IMR-90 (cell line): Measurements from ENCODE around the gene CYFIP2. TPM values are rescaled to one million over a fixed set of nuclear protein-coding genes. Genes with fewer than 3 reads are reported as not detected.

ENCODE experiments used
- ATAC-seq: fragments of 200-7000 bp; cut with Tn5 transposase; 2 replicates; pipeline ENCODE4 v1.9.1; 2020; ENCODE audit warnings: low read depth, mild to moderate bottlenecking, moderate library complexity
- BruUV-seq: library from RNA; stranded (reverse); fragments of 400-500 nt; replicated peaks from 2 replicates; lab custom pipeline; 2021; lab: Mats Ljungman, UMichigan
- CTCF ChIA-PET: fragments of 300-600 bp; formaldehyde crosslinking; extraction: SDS; loops from one replicate; lab custom pipeline; 2021; ENCODE audit warnings: antibody characterized with exemption; lab: Yijun Ruan, JAX
- POLR2A ChIA-PET: fragments of 300-600 bp; sonication (Branson Sonifier 250); formaldehyde crosslinking; loops from one replicate; lab custom pipeline; 2022; ENCODE audit warnings: antibody characterized with exemption; ENCODE audit not compliant: unreplicated experiment; lab: Charles Lee
- DNase-seq: peaks from one replicate; pipeline ENCODE4 v3.0.0; 2013
- H2AFZ ChIP-seq: replicated peaks from 2 replicates; pipeline ENCODE3; 2013; ENCODE audit warnings: low read length, mild to moderate bottlenecking; ENCODE audit not compliant: poor library complexity
- H2AK5ac ChIP-seq: 2 replicates; pipeline ENCODE4 v1.6.1; 2013; ENCODE audit warnings: low read depth, low read length, inconsistent platforms
- H2AK9ac ChIP-seq: replicated peaks from 2 replicates; pipeline ENCODE3; 2013; ENCODE audit warnings: mild to moderate bottlenecking, low read depth, low read length, moderate library complexity; ENCODE audit not compliant: poor library complexity
- H2BK120ac ChIP-seq: 2 replicates; pipeline ENCODE4 v1.6.1; 2013; ENCODE audit warnings: low read depth, low read length, inconsistent platforms
- H2BK15ac ChIP-seq: 3 replicates; pipeline ENCODE4 v1.6.1; 2013; ENCODE audit warnings: low read depth, low read length, inconsistent platforms
- H2BK20ac ChIP-seq: 2 replicates; pipeline ENCODE4 v1.6.1; 2013; ENCODE audit warnings: low read depth, mild to moderate bottlenecking, inconsistent platforms, low read length, moderate library complexity
- H2BK5ac ChIP-seq: 2 replicates; pipeline ENCODE4 v1.6.1; 2013; ENCODE audit warnings: mild to moderate bottlenecking, low read depth, low read length, inconsistent platforms; ENCODE audit not compliant: poor library complexity, severe bottlenecking
- H3K14ac ChIP-seq: replicated peaks from 2 replicates; pipeline ENCODE4 v1.6.1; 2013; ENCODE audit warnings: low read depth, low read length, inconsistent platforms
- H3K18ac ChIP-seq: 2 replicates; pipeline ENCODE4 v1.6.1; 2013; ENCODE audit warnings: low read depth, low read length, control low read depth
- H3K23ac ChIP-seq: 2 replicates; pipeline ENCODE4 v1.6.1; 2013; ENCODE audit warnings: low read depth, low read length, inconsistent platforms
- H3K27ac ChIP-seq: 2 replicates; pipeline ENCODE4 v1.5.1; 2013; ENCODE audit warnings: mild to moderate bottlenecking, control low read depth, low read length; ENCODE audit not compliant: insufficient read depth
- H3K27me3 ChIP-seq: 2 replicates; pipeline ENCODE4 v1.6.1; 2013; ENCODE audit warnings: low read length; ENCODE audit not compliant: control insufficient read depth, insufficient read depth
- H3K36me3 ChIP-seq: 2 replicates; pipeline ENCODE4 v1.6.1; 2013; ENCODE audit warnings: low read length, mixed read lengths; ENCODE audit not compliant: control insufficient read depth, insufficient read depth
- H3K4ac ChIP-seq: 2 replicates; pipeline ENCODE4 v1.6.1; 2013; ENCODE audit warnings: low read depth, low read length, inconsistent platforms
- H3K4me1 ChIP-seq: 2 replicates; pipeline ENCODE4 v1.6.1; 2013; ENCODE audit warnings: low read length, mixed read lengths; ENCODE audit not compliant: control insufficient read depth, insufficient read depth
- H3K4me2 ChIP-seq: 2 replicates; pipeline ENCODE4 v1.6.1; 2013; ENCODE audit warnings: low read depth, mild to moderate bottlenecking, control low read depth, low read length, moderate library complexity
- H3K4me3 ChIP-seq: 2 replicates; pipeline ENCODE4 v1.5.1; 2013; ENCODE audit warnings: low read depth, mild to moderate bottlenecking, control low read depth, low read length, moderate library complexity; ENCODE audit not compliant: insufficient read depth
- H3K56ac ChIP-seq: 2 replicates; pipeline ENCODE4 v1.6.1; 2013; ENCODE audit warnings: low read length, inconsistent platforms; ENCODE audit not compliant: insufficient read depth; ENCODE audit errors: extremely low read depth
- H3K79me1 ChIP-seq, 2 experiments: 2 replicates each; pipeline ENCODE4 v1.6.1; 2013; ENCODE audit warnings: low read length in 2 of 2, inconsistent platforms in 1 of 2, low read depth in 1 of 2
- H3K9ac ChIP-seq: 2 replicates; pipeline ENCODE4 v1.6.1; 2013; ENCODE audit warnings: low read depth, low read length, control low read depth
- H3K9me1 ChIP-seq: 2 replicates; pipeline ENCODE4 v1.6.1; 2013; ENCODE audit warnings: low read length, inconsistent platforms; ENCODE audit not compliant: insufficient read depth
- H3K9me3 ChIP-seq: 2 replicates; pipeline ENCODE4 v1.6.1; 2013; ENCODE audit warnings: low read length; ENCODE audit not compliant: control insufficient read depth, insufficient read depth
- H4K20me1 ChIP-seq: 2 replicates; pipeline ENCODE4 v1.6.1; 2013; ENCODE audit warnings: low read length, inconsistent platforms; ENCODE audit not compliant: insufficient read depth
- H4K5ac ChIP-seq: 2 replicates; pipeline ENCODE4 v1.6.1; 2013; ENCODE audit warnings: mild to moderate bottlenecking, low read depth, low read length, control low read depth
- H4K8ac ChIP-seq, 2 experiments: 2 replicates each; pipeline ENCODE4 v1.6.1; 2013; ENCODE audit warnings: low read depth in 2 of 2, low read length in 2 of 2, control low read depth in 1 of 2, inconsistent platforms in 1 of 2
- H4K91ac ChIP-seq: 2 replicates; pipeline ENCODE4 v1.6.1; 2013; ENCODE audit warnings: low read depth, low read length, inconsistent platforms; ENCODE audit not compliant: insufficient read depth
- BHLHE40 ChIP-seq: fragments of 150-350 bp; IDR thresholded peaks from 2 replicates; pipeline ENCODE4 v1.6.1; 2016; ENCODE audit warnings: mild to moderate bottlenecking, low read depth, low read length
- CEBPB ChIP-seq: IDR thresholded peaks from 2 replicates; pipeline ENCODE4 v1.6.1; 2012; ENCODE audit warnings: low read depth, low read length, improper control_type of control experiment
- CHD1 ChIP-seq: IDR thresholded peaks from 2 replicates; pipeline ENCODE4 v1.6.1; 2012; ENCODE audit warnings: low read depth, low read length, improper control_type of control experiment
- MAFK ChIP-seq: IDR thresholded peaks from 2 replicates; pipeline ENCODE4 v1.6.1; 2012; ENCODE audit warnings: low read depth, low read length, improper control_type of control experiment
- MAZ ChIP-seq: IDR thresholded peaks from 2 replicates; pipeline ENCODE4 v1.6.1; 2012; ENCODE audit warnings: low read depth, mild to moderate bottlenecking, low read length, improper control_type of control experiment, moderate library complexity, borderline replicate concordance
- MXI1 ChIP-seq: IDR thresholded peaks from 2 replicates; pipeline ENCODE4 v1.6.1; 2012; ENCODE audit warnings: low read depth, mild to moderate bottlenecking, low read length, moderate library complexity, borderline replicate concordance
- NFE2L2 ChIP-seq: fragments of 150-350 bp; IDR thresholded peaks from 2 replicates; pipeline ENCODE4 v1.6.1; 2016; ENCODE audit warnings: low read depth, mild to moderate bottlenecking, low read length
- RAD21 ChIP-seq: IDR thresholded peaks from 2 replicates; pipeline ENCODE4 v1.6.1; 2012; ENCODE audit warnings: low read length, improper control_type of control experiment
- RCOR1 ChIP-seq: IDR thresholded peaks from 2 replicates; pipeline ENCODE4 v1.6.1; 2012; ENCODE audit warnings: mild to moderate bottlenecking, low read length, improper control_type of control experiment; ENCODE audit not compliant: insufficient replicate concordance
- RFX5 ChIP-seq: IDR thresholded peaks from 2 replicates; pipeline ENCODE4 v1.8.0; 2012; ENCODE audit warnings: low read depth, mild to moderate bottlenecking, low read length, moderate library complexity
- SMC3 ChIP-seq: fragments of 150-350 bp; IDR thresholded peaks from 2 replicates; pipeline ENCODE4 v1.6.1; 2016; ENCODE audit warnings: low read depth, mild to moderate bottlenecking, antibody characterized with exemption, low read length, moderate library complexity
- WGBS, 2 experiments: methylation state at CpG; one replicate each; pipeline versions ENCODE4 v1.1.5 to v1.1.7; 2013; ENCODE audit warnings: missing lambda C conversion rate in 2 of 2; ENCODE audit not compliant: insufficient read length in 1 of 2; ENCODE audit errors: extremely low coverage in 2 of 2; 5-methylcytosine and 5-hydroxymethylcytosine counted together
- dilution Hi-C: fragments of 300-500 bp; cut with HindIII; formaldehyde crosslinking; loops from one replicate; pipeline ENCODE4 v1.14.3; 2018; ENCODE audit warnings: low sequenced_read_pairs; ENCODE audit not compliant: unreplicated experiment
- in situ Hi-C: fragments of 300-500 bp; cut with MboI; formaldehyde crosslinking; loops from 3 replicates; pipeline ENCODE4 v1.14.3; 2019; ENCODE audit warnings: low sequenced_read_pairs, inconsistent platforms, mixed read lengths
- intact Hi-C: fragments of 100-400 bp; cut with micrococcal nuclease; formaldehyde crosslinking; loops from 2 replicates; pipeline ENCODE4 v1.10.0; 2022
- polyA plus RNA-seq, 3 experiments: library from polyadenylated mRNA; depleted of rRNA; stranded (reverse); fragments of >200 nt; gene quantifications; 2 replicates each; pipeline ENCODE4 v1.2.3, GENCODE V29; 2012; ENCODE audit warnings: low replicate concordance in 1 of 3
- total RNA-seq: library from RNA; depleted of rRNA; stranded (reverse); fragments of >200 nt; gene quantifications from 2 replicates; pipeline ENCODE4 v1.2.3, GENCODE V29; 2012
- TF ChIP-seq, protein P1 (sequence below): conservative IDR thresholded peaks from 2 replicates; pipeline ENCODE4 v1.5.1; 2012; ENCODE audit warnings: mild to moderate bottlenecking, low read depth, low read length, improper control_type of control experiment
- TF ChIP-seq, protein P2 (sequence below): fragments of 150-350 bp; IDR thresholded peaks from 2 replicates; pipeline ENCODE4 v1.6.1; 2016; ENCODE audit warnings: low read depth, mild to moderate bottlenecking, low read length, moderate library complexity, borderline replicate concordance
- TF ChIP-seq, protein P3 (sequence below): fragments of 150-350 bp; IDR thresholded peaks from 2 replicates; pipeline ENCODE4 v1.6.1; 2017; ENCODE audit warnings: mild to moderate bottlenecking, antibody characterized with exemption, low read length, low read depth

The CYFIP2 gene
- total and polyA plus RNA-seq, 2 of the 4 experiments (the other 2 are of a cell fraction) = 6.8 to 13.4 TPM

DNA sequence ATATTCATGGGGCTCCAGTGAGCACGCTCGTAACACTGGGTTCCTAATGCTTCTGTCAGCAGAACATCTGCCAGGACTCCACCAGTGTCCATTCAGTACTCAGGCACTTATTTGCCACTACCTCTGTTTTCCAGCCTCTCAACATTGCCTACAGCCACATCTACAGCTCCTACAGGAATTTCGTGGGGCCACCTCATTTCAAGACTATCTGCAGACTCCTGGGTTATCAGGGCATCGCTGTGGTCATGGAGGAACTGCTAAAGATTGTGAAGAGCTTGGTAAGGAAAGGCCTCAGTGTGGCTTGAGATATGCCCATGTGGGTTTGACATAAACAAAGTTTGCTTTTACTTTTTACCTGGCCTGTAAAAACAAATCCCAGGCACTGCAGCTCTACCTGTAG lies 92.9 kb downstream of the CYFIP2 start:
- Histone ChIP-seq H2BK5ac (no peak overlapping the region), H2BK20ac (no peak overlapping the region), H3K36me3 (no peaks in the 10 kb centered on the region), H4K91ac (no peak overlapping the region), H2AK9ac (no peak overlapping the region), H3K14ac (no peak overlapping the region), H3K9ac (no peak overlapping the region), H3K4me1 (no peaks in the 10 kb centered on the region), H3K9me3 (no peaks in the 10 kb centered on the region), H2BK120ac (no peak overlapping the region), H4K8ac (no peak overlapping the region), H4K20me1 (no peaks in the 10 kb centered on the region), H3K27me3 (no peaks in the 10 kb centered on the region), H3K18ac (no peak overlapping the region), H2BK15ac (no peak overlapping the region), H3K9me1 (peaks cover 11% of the 10 kb centered on the region), H3K23ac (no peak overlapping the region), H2AFZ (no peak overlapping the region), H3K4me2 (no peak overlapping the region), H3K4ac (no peak overlapping the region), H3K4me3 (no peak overlapping the region), H3K27ac (no peak overlapping the region), H3K79me1 (no peaks in the 10 kb centered on the region), H2AK5ac (no peak overlapping the region), H3K56ac (no peak overlapping the region), H4K5ac (no peak overlapping the region)
- no TSS peak for BruUV-seq
- WGBS, 2 experiments = no CpG with 5 or more reads among the region's 4 CpGs
- no peak for ATAC-seq
- intact Hi-C loops (no loop called here), in situ Hi-C loops (loop anchor here (10.0 kb wide), 1 partner anchor 356 kb away; no protein-coding TSS in a partner anchor), dilution Hi-C loops (no loop called here)
- no peak for TF ChIP-seq MAZ
- no peak for TF ChIP-seq BHLHE40
- no peak for TF ChIP-seq RCOR1
- no peak for TF ChIP-seq NFE2L2
- no peak for TF ChIP-seq RFX5
- TF ChIP-seq SMC3 = no peak
- TF ChIP-seq, protein P1, sequence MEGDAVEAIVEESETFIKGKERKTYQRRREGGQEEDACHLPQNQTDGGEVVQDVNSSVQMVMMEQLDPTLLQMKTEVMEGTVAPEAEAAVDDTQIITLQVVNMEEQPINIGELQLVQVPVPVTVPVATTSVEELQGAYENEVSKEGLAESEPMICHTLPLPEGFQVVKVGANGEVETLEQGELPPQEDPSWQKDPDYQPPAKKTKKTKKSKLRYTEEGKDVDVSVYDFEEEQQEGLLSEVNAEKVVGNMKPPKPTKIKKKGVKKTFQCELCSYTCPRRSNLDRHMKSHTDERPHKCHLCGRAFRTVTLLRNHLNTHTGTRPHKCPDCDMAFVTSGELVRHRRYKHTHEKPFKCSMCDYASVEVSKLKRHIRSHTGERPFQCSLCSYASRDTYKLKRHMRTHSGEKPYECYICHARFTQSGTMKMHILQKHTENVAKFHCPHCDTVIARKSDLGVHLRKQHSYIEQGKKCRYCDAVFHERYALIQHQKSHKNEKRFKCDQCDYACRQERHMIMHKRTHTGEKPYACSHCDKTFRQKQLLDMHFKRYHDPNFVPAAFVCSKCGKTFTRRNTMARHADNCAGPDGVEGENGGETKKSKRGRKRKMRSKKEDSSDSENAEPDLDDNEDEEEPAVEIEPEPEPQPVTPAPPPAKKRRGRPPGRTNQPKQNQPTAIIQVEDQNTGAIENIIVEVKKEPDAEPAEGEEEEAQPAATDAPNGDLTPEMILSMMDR = no peak
- TF ChIP-seq MXI1 = no peak
- TF ChIP-seq CHD1 = no peak
- no peak for TF ChIP-seq MAFK
- TF ChIP-seq, protein P2, sequence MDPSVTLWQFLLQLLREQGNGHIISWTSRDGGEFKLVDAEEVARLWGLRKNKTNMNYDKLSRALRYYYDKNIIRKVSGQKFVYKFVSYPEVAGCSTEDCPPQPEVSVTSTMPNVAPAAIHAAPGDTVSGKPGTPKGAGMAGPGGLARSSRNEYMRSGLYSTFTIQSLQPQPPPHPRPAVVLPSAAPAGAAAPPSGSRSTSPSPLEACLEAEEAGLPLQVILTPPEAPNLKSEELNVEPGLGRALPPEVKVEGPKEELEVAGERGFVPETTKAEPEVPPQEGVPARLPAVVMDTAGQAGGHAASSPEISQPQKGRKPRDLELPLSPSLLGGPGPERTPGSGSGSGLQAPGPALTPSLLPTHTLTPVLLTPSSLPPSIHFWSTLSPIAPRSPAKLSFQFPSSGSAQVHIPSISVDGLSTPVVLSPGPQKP = no peak
- TF ChIP-seq, protein P3, sequence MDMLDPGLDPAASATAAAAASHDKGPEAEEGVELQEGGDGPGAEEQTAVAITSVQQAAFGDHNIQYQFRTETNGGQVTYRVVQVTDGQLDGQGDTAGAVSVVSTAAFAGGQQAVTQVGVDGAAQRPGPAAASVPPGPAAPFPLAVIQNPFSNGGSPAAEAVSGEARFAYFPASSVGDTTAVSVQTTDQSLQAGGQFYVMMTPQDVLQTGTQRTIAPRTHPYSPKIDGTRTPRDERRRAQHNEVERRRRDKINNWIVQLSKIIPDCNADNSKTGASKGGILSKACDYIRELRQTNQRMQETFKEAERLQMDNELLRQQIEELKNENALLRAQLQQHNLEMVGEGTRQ = no peak
- no peak for TF ChIP-seq CEBPB
- no peak for TF ChIP-seq RAD21
- DNase-seq = no peak
- POLR2A ChIA-PET = no interaction called here
- CTCF ChIA-PET = no interaction called here
